Naive B cell (primary cell): ENCODE measurements around the gene NFATC4. TPM values are rescaled to one million over a fixed set of nuclear protein-coding genes. Genes with fewer than 3 reads are reported as not detected.

Experiments
- ATAC-seq, 2 donors: fragments of 150-1000 bp; cut with Tn5 transposase; 2 replicates each; pipeline ENCODE4 v1.10.0; 2021; ENCODE audit warnings: low read depth in 2 of 2, mild to moderate bottlenecking in 2 of 2, moderate library complexity in 2 of 2
- DNase-seq: peaks from one replicate; pipeline ENCODE4 v3.0.0; 2022
- H3K27ac Mint-ChIP-seq, 6 donors: one replicate each; pipeline ENCODE4 v1.8.0; 2020 to 2022; ENCODE audit warnings: mild to moderate bottlenecking in 6 of 6, mixed read lengths in 6 of 6, moderate library complexity in 5 of 6, inconsistent platforms in 2 of 6
- H3K27me3 Mint-ChIP-seq, 3 donors: one replicate each; pipeline ENCODE4 v1.8.0; 2021 to 2022; ENCODE audit warnings: mixed read lengths in 3 of 3, mild to moderate bottlenecking in 1 of 3
- H3K36me3 Mint-ChIP-seq, 2 donors: one replicate each; pipeline ENCODE4 v1.8.0; 2020 to 2022; ENCODE audit warnings: mixed read lengths in 2 of 2, inconsistent platforms in 1 of 2, mild to moderate bottlenecking in 1 of 2
- H3K4me1 Mint-ChIP-seq, 3 donors: one replicate each; pipeline ENCODE4 v1.8.0; 2020 to 2022; ENCODE audit warnings: mixed read lengths in 3 of 3, inconsistent platforms in 1 of 3, mild to moderate bottlenecking in 1 of 3, moderate library complexity in 1 of 3
- H3K4me3 Mint-ChIP-seq, 8 donors: one replicate each; pipeline ENCODE4 v1.8.0; 2020 to 2022; ENCODE audit warnings: mild to moderate bottlenecking in 8 of 8, mixed read lengths in 8 of 8, moderate library complexity in 8 of 8, inconsistent platforms in 2 of 8
- H3K9me3 Mint-ChIP-seq, 7 donors: one replicate each; pipeline ENCODE4 v1.8.0; 2020 to 2022; ENCODE audit warnings: mixed read lengths in 7 of 7, mild to moderate bottlenecking in 5 of 7, inconsistent platforms in 2 of 7, moderate library complexity in 1 of 7
- polyA plus RNA-seq, 6 donors: library from polyadenylated mRNA; unstranded; fragments of 300-500 nt; fragmentation: Illumina TruSeq; gene quantifications; one replicate each; pipeline ENCODE4 v1.2.3, GENCODE V29; 2021; ENCODE audit warnings: low read depth in 6 of 6

Gene NFATC4
- polyA plus RNA-seq, 6 donors from 2014 or later = 0.19 to 0.43 TPM; not detected in 4

GRCh38 chr14:24388474-24389179 is 20.6 kb downstream of the NFATC4 start:
- Mint-ChIP-seq H3K4me1 (no peaks in the 10 kb centered on the region), H3K36me3 (no peaks in the 10 kb centered on the region), H3K27me3 (peaks cover 34 to 53% (median 36%) of the 10 kb centered on the region in 3 donors), H3K4me3 (no peak overlapping the region), H3K27ac (no peak overlapping the region), H3K9me3 (peaks cover 0 to 1% (median 0%) of the 10 kb centered on the region in 7 donors)
- DNase-seq = no peak
- ATAC-seq = no peak

- H3K4me1 Mint-ChIP-seq = no peaks in the 10 kb centered on the region
- H3K27me3 Mint-ChIP-seq = peaks cover 29 to 47% (median 36%) of the 10 kb centered on the region in 3 donors
- H3K36me3 Mint-ChIP-seq = no peaks in the 10 kb centered on the region
- H3K27ac Mint-ChIP-seq = no peak overlapping the region
- H3K4me3 Mint-ChIP-seq = no peak overlapping the region
- H3K9me3 Mint-ChIP-seq = peaks cover 0 to 1% (median 0%) of the 10 kb centered on the region in 7 donors
- DNase-seq (no peak), ATAC-seq (no peak)
Measured at GRCh38 chr14:24389226-24389848, 21.4 kb downstream of the NFATC4 start.

- Mint-ChIP-seq H3K4me3 (no peak overlapping the region), H3K9me3 (peaks cover 0 to 1% (median 0%) of the 10 kb centered on the region in 7 donors), H3K27me3 (peaks cover 29 to 44% (median 33%) of the 10 kb centered on the region in 3 donors), H3K36me3 (no peaks in the 10 kb centered on the region), H3K27ac (peak overlapping the region in 1 of 6 donors; percentile 84), H3K4me1 (peaks cover 0 to 2% (median 0%) of the 10 kb centered on the region in 3 donors)
- DNase-seq (no peak), ATAC-seq (peak in 1 of 2 donors; percentile 48)
Measured at GRCh38 chr14:24390701-24391468, 22.9 kb downstream of the NFATC4 start.

GRCh38 chr14:24392325-24393091 is 24.5 kb downstream of the NFATC4 start:
- H3K27ac Mint-ChIP-seq = no peak overlapping the region
- H3K4me1 Mint-ChIP-seq = peaks cover 0 to 2% (median 0%) of the 10 kb centered on the region in 3 donors
- no peak for DNase-seq
- H3K4me3 Mint-ChIP-seq = no peak overlapping the region
- ATAC-seq = no peak
- H3K36me3 Mint-ChIP-seq = no peaks in the 10 kb centered on the region
- peaks cover 0 to 1% (median 0%) of the 10 kb centered on the region in 7 donors for H3K9me3 Mint-ChIP-seq
- peaks cover 23 to 44% (median 28%) of the 10 kb centered on the region in 3 donors for H3K27me3 Mint-ChIP-seq

GRCh38 chr14:24394275-24394674 is 26.3 kb downstream of the NFATC4 start:
- DNase-seq (no peak), ATAC-seq (no peak)
- Mint-ChIP-seq H3K27ac (no peak overlapping the region), H3K4me3 (no peak overlapping the region), H3K27me3 (peaks cover 18 to 28% (median 20%) of the 10 kb centered on the region in 3 donors), H3K9me3 (peaks cover 0 to 1% (median 0%) of the 10 kb centered on the region in 7 donors), H3K36me3 (no peaks in the 10 kb centered on the region), H3K4me1 (peaks cover under 1 to 4% (median 2%) of the 10 kb centered on the region in 3 donors)

GRCh38 chr14:24395609-24396582 is 27.9 kb downstream of the NFATC4 start:
- Mint-ChIP-seq H3K36me3 (no peaks in the 10 kb centered on the region), H3K27me3 (peaks cover 15 to 31% (median 26%) of the 10 kb centered on the region in 3 donors), H3K27ac (peak overlapping the region in 1 of 6 donors; percentile 15), H3K4me3 (peak overlapping the region in 2 of 8 donors; percentile 17 to 30), H3K9me3 (peaks cover 0 to 1% (median 0%) of the 10 kb centered on the region in 7 donors), H3K4me1 (peaks cover 10 to 13% (median 13%) of the 10 kb centered on the region in 3 donors)
- peak; percentile 23 to 29 for ATAC-seq
- no peak for DNase-seq

GRCh38 chr14:24397639-24398292 is 29.8 kb downstream of the NFATC4 start:
- peaks cover 0 to 6% of the 10 kb centered on the region in 2 donors for H3K36me3 Mint-ChIP-seq
- H3K27ac Mint-ChIP-seq = peak overlapping the region in 1 of 6 donors; percentile 52
- peaks cover 10 to 13% (median 13%) of the 10 kb centered on the region in 3 donors for H3K4me1 Mint-ChIP-seq
- H3K4me3 Mint-ChIP-seq = peak overlapping the region in 7 of 8 donors; percentile 1 to 74 (median 51)
- ATAC-seq = no peak
- DNase-seq = no peak
- H3K27me3 Mint-ChIP-seq = peaks cover 10 to 29% (median 25%) of the 10 kb centered on the region in 3 donors
- H3K9me3 Mint-ChIP-seq = no peaks in the 10 kb centered on the region

- peaks cover 10 to 13% (median 13%) of the 10 kb centered on the region in 3 donors for H3K4me1 Mint-ChIP-seq
- no peak for ATAC-seq
- H3K4me3 Mint-ChIP-seq = peak overlapping the region in 2 of 8 donors; percentile 6 to 22
- no peak for DNase-seq
- peaks cover 0 to 6% of the 10 kb centered on the region in 2 donors for H3K36me3 Mint-ChIP-seq
- H3K27ac Mint-ChIP-seq = no peak overlapping the region
- peaks cover 10 to 30% (median 28%) of the 10 kb centered on the region in 3 donors for H3K27me3 Mint-ChIP-seq
- no peaks in the 10 kb centered on the region for H3K9me3 Mint-ChIP-seq
Measured at GRCh38 chr14:24398293-24398652, 30.3 kb downstream of the NFATC4 start.

GRCh38 chr14:24398653-24399446 is 30.9 kb downstream of the NFATC4 start, which contains the start of gene NYNRIN:
Gene NYNRIN, plus strand, starts transcription at chr14:24399003. Its CDS starts 244 bp downstream, at chr14:24399247.
- peaks cover 0 to 6% of the 10 kb centered on the region in 2 donors for H3K36me3 Mint-ChIP-seq
- peaks cover 10 to 13% (median 13%) of the 10 kb centered on the region in 3 donors for H3K4me1 Mint-ChIP-seq
- peaks cover 10 to 36% (median 31%) of the 10 kb centered on the region in 3 donors for H3K27me3 Mint-ChIP-seq
- peak within 1 kb of the TSS in 3 of 6 donors; percentile 55 to 64 (median 57) for H3K27ac Mint-ChIP-seq
- H3K9me3 Mint-ChIP-seq = no peaks in the 10 kb centered on the region
- peak within 1 kb of the TSS; percentile 55 to 89 (median 84) for H3K4me3 Mint-ChIP-seq
- DNase-seq (peak; percentile 44), ATAC-seq (peak; percentile 83)

- Mint-ChIP-seq H3K27me3 (peaks cover 13 to 42% (median 37%) of the 10 kb centered on the region in 3 donors), H3K27ac (peak overlapping the region in 3 of 6 donors; percentile 55 to 64 (median 57)), H3K4me3 (peak overlapping the region; percentile 55 to 89 (median 82)), H3K36me3 (peaks cover 0 to 6% of the 10 kb centered on the region in 2 donors), H3K9me3 (no peaks in the 10 kb centered on the region), H3K4me1 (peaks cover 10 to 13% (median 13%) of the 10 kb centered on the region in 3 donors)
- ATAC-seq (no peak), DNase-seq (no peak)
Measured at GRCh38 chr14:24399447-24399822, 31.5 kb downstream of the NFATC4 start.
